ENCODE results near the gene DPY19L2. TPM values are rescaled to one million over a fixed set of nuclear protein-coding genes. Genes with fewer than 3 reads are reported as not detected.
A peak's percentile ranks its signal among the peaks of the same experiment; 100 is the strongest.
"Not testable (repeated sequence)": the region's sequence is repeated elsewhere in the genome, so short reads cannot be mapped to it uniquely, and the experiment has no call there.

Gene DPY19L2
- total RNA-seq, 1 donor from 2014 or later, result 13.9 TPM

DNA sequence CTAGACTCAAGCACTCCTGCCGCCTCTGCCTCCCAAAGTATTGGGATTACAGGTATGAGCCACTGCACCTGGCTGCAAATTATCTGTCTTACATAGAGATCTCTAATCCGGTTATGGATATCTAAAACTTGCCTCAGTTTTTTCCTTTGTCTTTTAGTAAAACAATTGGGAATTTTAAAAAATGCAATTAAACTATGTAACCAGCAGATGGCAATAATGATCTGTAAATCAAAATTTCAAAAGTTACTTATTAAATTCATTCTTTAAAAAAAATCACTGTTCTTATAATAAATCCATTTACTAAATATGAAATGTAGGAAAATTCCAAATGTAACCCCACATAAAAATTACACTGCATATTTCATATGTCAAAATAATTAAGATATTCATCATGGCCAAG is 4.3 kb upstream of the DPY19L2 start:
- H3K27me3 Mint-ChIP-seq (ENCODE audit: unreplicated experiment); DNase-seq (ENCODE audit: extremely low spot score, unreplicated experiment); H3K36me3 Mint-ChIP-seq (ENCODE audit: unreplicated experiment); H3K4me3 Mint-ChIP-seq (ENCODE audit: unreplicated experiment); H3K9me3 Mint-ChIP-seq (ENCODE audit: unreplicated experiment); H3K27ac Mint-ChIP-seq (ENCODE audit: unreplicated experiment); H3K4me1 Mint-ChIP-seq (ENCODE audit: unreplicated experiment): not testable (repeated sequence)
- TF ChIP-seq CTCF (IDR thresholded peaks at IDR 0.05), result peak; percentile 45

- DNase-seq (ENCODE audit: extremely low spot score, unreplicated experiment); H3K9me3 Mint-ChIP-seq (ENCODE audit: unreplicated experiment); H3K36me3 Mint-ChIP-seq (ENCODE audit: unreplicated experiment); H3K27me3 Mint-ChIP-seq (ENCODE audit: unreplicated experiment); H3K27ac Mint-ChIP-seq (ENCODE audit: unreplicated experiment): not testable (repeated sequence)
- peaks cover 18% of the 10 kb centered on the region for H3K4me1 Mint-ChIP-seq (ENCODE audit: unreplicated experiment)
- H3K4me3 Mint-ChIP-seq (ENCODE audit: unreplicated experiment), result peak overlapping the region; percentile 81
These were observed 1.6 kb upstream of the DPY19L2 start for GRCh38 chr12:63669936-63670335.

GRCh38 chr12:63669427-63669826 is 1.1 kb upstream of the DPY19L2 start:
- peak overlapping the region; percentile 81 for H3K4me3 Mint-ChIP-seq (ENCODE audit: unreplicated experiment)
- not testable (repeated sequence) for DNase-seq (ENCODE audit: extremely low spot score, unreplicated experiment); H3K27me3 Mint-ChIP-seq (ENCODE audit: unreplicated experiment); H3K9me3 Mint-ChIP-seq (ENCODE audit: unreplicated experiment); H3K36me3 Mint-ChIP-seq (ENCODE audit: unreplicated experiment)
- peaks cover 18% of the 10 kb centered on the region for H3K4me1 Mint-ChIP-seq (ENCODE audit: unreplicated experiment)
- peak overlapping the region; percentile 80 for H3K27ac Mint-ChIP-seq (ENCODE audit: unreplicated experiment)

- DNase-seq (ENCODE audit: extremely low spot score, unreplicated experiment); H3K9me3 Mint-ChIP-seq (ENCODE audit: unreplicated experiment); H3K27me3 Mint-ChIP-seq (ENCODE audit: unreplicated experiment); H3K36me3 Mint-ChIP-seq (ENCODE audit: unreplicated experiment): not testable (repeated sequence)
- peaks cover 20% of the 10 kb centered on the region for H3K4me1 Mint-ChIP-seq (ENCODE audit: unreplicated experiment)
- peak overlapping the region; percentile 81 for H3K4me3 Mint-ChIP-seq (ENCODE audit: unreplicated experiment)
- H3K27ac Mint-ChIP-seq (ENCODE audit: unreplicated experiment), result peak overlapping the region; percentile 80
These were observed 590 bp upstream of the DPY19L2 start for GRCh38 chr12:63668800-63669365.

GRCh38 chr12:63663005-63663404 is 5.3 kb downstream of the DPY19L2 start:
- not testable (repeated sequence) for H3K36me3 Mint-ChIP-seq (ENCODE audit: unreplicated experiment); DNase-seq (ENCODE audit: extremely low spot score, unreplicated experiment); H3K27me3 Mint-ChIP-seq (ENCODE audit: unreplicated experiment); H3K27ac Mint-ChIP-seq (ENCODE audit: unreplicated experiment); H3K9me3 Mint-ChIP-seq (ENCODE audit: unreplicated experiment); H3K4me3 Mint-ChIP-seq (ENCODE audit: unreplicated experiment)
- peaks cover 20% of the 10 kb centered on the region for H3K4me1 Mint-ChIP-seq (ENCODE audit: unreplicated experiment)

- H3K27ac Mint-ChIP-seq (ENCODE audit: unreplicated experiment); H3K4me3 Mint-ChIP-seq (ENCODE audit: unreplicated experiment); H3K4me1 Mint-ChIP-seq (ENCODE audit: unreplicated experiment); DNase-seq (ENCODE audit: extremely low spot score, unreplicated experiment); H3K36me3 Mint-ChIP-seq (ENCODE audit: unreplicated experiment); H3K27me3 Mint-ChIP-seq (ENCODE audit: unreplicated experiment); H3K9me3 Mint-ChIP-seq (ENCODE audit: unreplicated experiment): not testable (repeated sequence)
These were observed 9.8 kb downstream of the DPY19L2 start for GRCh38 chr12:63658501-63658900.

DNA sequence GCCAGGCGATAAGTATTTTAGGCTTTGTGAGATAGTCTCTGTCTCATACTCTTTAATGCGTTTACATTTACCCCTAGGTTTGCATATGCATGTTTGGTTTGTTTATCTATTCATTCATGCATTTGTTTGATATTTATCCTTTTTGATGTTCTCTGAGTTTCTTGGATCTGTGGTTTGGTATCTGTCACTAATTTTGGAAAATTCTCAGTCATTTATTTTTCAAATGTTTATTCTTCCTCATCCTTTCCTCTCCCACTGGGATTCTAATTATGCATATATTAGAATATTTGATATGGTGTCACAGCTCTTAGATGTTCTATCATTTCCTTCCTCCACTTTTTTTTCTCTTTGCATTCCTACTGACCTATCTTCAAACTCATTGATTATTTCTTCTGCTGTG is 11.9 kb downstream of the DPY19L2 start:
- not testable (repeated sequence) for H3K27ac Mint-ChIP-seq (ENCODE audit: unreplicated experiment); H3K4me1 Mint-ChIP-seq (ENCODE audit: unreplicated experiment); H3K9me3 Mint-ChIP-seq (ENCODE audit: unreplicated experiment); DNase-seq (ENCODE audit: extremely low spot score, unreplicated experiment); H3K27me3 Mint-ChIP-seq (ENCODE audit: unreplicated experiment); H3K36me3 Mint-ChIP-seq (ENCODE audit: unreplicated experiment); H3K4me3 Mint-ChIP-seq (ENCODE audit: unreplicated experiment)

GRCh38 chr12:63655543-63656257 is 12.6 kb downstream of the DPY19L2 start:
- not testable (repeated sequence) for H3K27me3 Mint-ChIP-seq (ENCODE audit: unreplicated experiment); H3K4me1 Mint-ChIP-seq (ENCODE audit: unreplicated experiment); H3K27ac Mint-ChIP-seq (ENCODE audit: unreplicated experiment); DNase-seq (ENCODE audit: extremely low spot score, unreplicated experiment); H3K9me3 Mint-ChIP-seq (ENCODE audit: unreplicated experiment); H3K4me3 Mint-ChIP-seq (ENCODE audit: unreplicated experiment); H3K36me3 Mint-ChIP-seq (ENCODE audit: unreplicated experiment)

DNA sequence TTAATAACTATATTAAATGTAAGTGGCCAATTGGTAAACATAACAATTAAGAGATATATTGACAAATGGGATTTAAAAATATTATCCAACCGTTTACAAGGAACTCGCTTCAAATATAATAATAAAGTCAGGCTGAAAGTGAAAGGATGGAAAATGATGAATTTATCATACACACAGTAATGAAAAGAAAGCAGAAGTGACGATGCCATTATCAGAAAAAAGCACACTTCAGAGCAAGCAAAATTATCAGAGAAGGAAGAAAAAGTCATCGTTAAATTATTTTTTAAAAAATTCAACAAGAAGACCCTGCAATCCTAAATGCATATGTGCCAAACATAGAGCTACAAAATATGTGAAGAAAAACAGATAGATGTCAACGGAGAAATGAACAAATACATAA is 13.8 kb downstream of the DPY19L2 start:
- H3K36me3 Mint-ChIP-seq (ENCODE audit: unreplicated experiment); H3K27ac Mint-ChIP-seq (ENCODE audit: unreplicated experiment); DNase-seq (ENCODE audit: extremely low spot score, unreplicated experiment); H3K4me3 Mint-ChIP-seq (ENCODE audit: unreplicated experiment); H3K27me3 Mint-ChIP-seq (ENCODE audit: unreplicated experiment); H3K9me3 Mint-ChIP-seq (ENCODE audit: unreplicated experiment); H3K4me1 Mint-ChIP-seq (ENCODE audit: unreplicated experiment): not testable (repeated sequence)

- not testable (repeated sequence) for H3K4me1 Mint-ChIP-seq (ENCODE audit: unreplicated experiment); H3K9me3 Mint-ChIP-seq (ENCODE audit: unreplicated experiment); H3K36me3 Mint-ChIP-seq (ENCODE audit: unreplicated experiment); DNase-seq (ENCODE audit: extremely low spot score, unreplicated experiment); H3K27ac Mint-ChIP-seq (ENCODE audit: unreplicated experiment); H3K4me3 Mint-ChIP-seq (ENCODE audit: unreplicated experiment); H3K27me3 Mint-ChIP-seq (ENCODE audit: unreplicated experiment)
These were observed 18.8 kb downstream of the DPY19L2 start for GRCh38 chr12:63649517-63649916.

GRCh38 chr12:63643381-63644140 is 24.7 kb downstream of the DPY19L2 start:
- not testable (repeated sequence) for H3K36me3 Mint-ChIP-seq (ENCODE audit: unreplicated experiment); DNase-seq (ENCODE audit: extremely low spot score, unreplicated experiment); H3K9me3 Mint-ChIP-seq (ENCODE audit: unreplicated experiment); H3K4me1 Mint-ChIP-seq (ENCODE audit: unreplicated experiment); H3K27me3 Mint-ChIP-seq (ENCODE audit: unreplicated experiment); H3K27ac Mint-ChIP-seq (ENCODE audit: unreplicated experiment); H3K4me3 Mint-ChIP-seq (ENCODE audit: unreplicated experiment)
